IPS-11a (cell line): ENCODE data around the gene LUC7L3.
"Not testable (repeated sequence)": the region's sequence is repeated elsewhere in the genome, so short reads cannot be mapped to it uniquely, and the experiment has no call there.

Experiments used
- H3K4me3 ChIP-seq: one replicate; pipeline ENCODE4 v1.5.1; 2013; ENCODE audit warnings: low read depth, low read length, control low read depth

Gene LUC7L3

DNA sequence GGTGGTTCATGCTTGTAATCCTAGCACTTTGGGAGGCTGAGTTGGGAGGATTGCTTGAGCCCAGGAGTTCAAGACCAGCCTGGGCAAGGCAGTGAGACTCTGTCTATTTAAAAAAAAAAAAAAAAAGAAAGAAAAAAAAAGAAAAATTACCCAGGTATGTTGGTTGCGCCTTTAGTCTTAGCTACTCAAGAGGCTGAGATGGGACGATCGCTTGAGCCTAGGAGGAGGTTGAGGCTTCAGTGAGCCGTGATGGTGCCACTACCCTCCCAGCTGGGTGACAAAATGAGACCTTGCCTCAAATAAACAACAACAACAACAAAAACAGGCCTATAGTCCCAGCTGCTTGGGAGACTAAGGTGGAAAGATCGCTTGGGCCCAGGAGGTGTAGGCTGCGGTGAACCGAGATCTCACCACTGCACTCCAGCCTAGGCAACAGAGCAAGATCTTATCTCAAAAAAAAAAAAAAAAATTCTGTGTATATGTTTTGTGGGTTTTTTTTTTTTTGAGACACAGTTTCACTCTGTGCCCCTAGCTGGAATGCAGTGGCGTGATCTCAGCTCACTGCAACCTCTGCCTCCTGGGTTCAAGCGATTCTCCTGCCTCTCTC, 60.4 kb downstream of the LUC7L3 start:
- no peak overlapping the region for H3K4me3 ChIP-seq

- no peak overlapping the region for H3K4me3 ChIP-seq
Measured at GRCh38 chr17:50781167-50781566, 61.8 kb downstream of the LUC7L3 start.

- H3K4me3 ChIP-seq: no peak overlapping the region
Measured at GRCh38 chr17:50783193-50783660, 63.8 kb downstream of the LUC7L3 start.

GRCh38 chr17:50783905-50784304, 64.5 kb downstream of the LUC7L3 start:
- no peak overlapping the region for H3K4me3 ChIP-seq

DNA sequence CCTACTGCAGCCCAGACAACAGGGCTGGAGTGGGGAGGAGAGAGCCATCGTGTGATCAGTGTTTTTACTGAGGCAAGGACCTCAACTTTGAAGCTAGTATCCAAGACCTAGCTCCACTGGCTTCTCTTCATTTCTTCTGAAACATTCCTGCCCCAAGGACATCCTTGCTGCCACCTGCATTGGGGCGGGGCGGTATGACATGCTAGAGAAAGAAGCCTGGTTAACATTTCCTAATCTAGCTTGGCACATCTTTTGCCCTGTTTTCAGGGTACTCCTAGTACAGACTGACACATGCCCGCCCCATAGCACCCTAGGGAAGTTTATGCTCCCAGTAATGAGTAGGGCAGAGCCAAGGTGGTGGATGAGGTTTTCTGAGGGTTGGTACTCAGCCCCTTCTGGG, 65.7 kb downstream of the LUC7L3 start:
- no peak overlapping the region for H3K4me3 ChIP-seq

DNA sequence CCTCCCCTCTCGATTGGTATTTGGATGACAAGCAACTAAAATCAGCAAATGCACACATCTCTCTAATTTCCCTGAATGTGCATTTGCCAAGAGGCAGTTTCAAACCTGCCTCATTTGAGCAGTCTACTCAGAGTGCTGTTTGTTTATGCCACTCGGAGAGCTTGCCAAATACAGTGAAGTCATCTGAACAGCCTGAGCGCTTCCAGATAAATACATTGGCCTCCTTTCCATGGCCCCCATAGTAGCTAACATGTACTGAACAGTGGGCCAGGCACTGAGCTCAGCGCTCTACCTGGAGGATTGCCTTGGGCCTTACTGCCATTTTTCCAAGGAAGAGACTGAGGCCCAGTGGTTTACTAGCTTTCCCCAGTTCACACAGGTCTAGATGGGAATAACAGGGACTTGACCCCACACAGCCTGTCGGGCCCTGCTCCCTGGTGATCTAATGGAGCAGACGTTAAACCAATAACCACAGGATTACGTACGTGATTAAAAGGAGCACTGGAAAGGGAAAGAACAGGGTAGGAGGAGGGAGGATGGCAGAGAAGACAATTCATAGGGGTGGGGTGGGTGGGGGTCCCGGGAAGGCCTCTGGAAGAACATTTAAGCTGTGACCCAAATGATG, 66.7 kb downstream of the LUC7L3 start:
- H3K4me3 ChIP-seq: no peak overlapping the region

- no peak overlapping the region for H3K4me3 ChIP-seq
Measured at GRCh38 chr17:50787106-50787505, 67.7 kb downstream of the LUC7L3 start.

GRCh38 chr17:50790618-50791017, 71.2 kb downstream of the LUC7L3 start:
- no peak overlapping the region for H3K4me3 ChIP-seq

- H3K4me3 ChIP-seq: no peak overlapping the region
Measured at GRCh38 chr17:50792132-50792531, 72.7 kb downstream of the LUC7L3 start.

- H3K4me3 ChIP-seq: no peak overlapping the region
Measured at GRCh38 chr17:50793007-50793406, 73.6 kb downstream of the LUC7L3 start.

DNA sequence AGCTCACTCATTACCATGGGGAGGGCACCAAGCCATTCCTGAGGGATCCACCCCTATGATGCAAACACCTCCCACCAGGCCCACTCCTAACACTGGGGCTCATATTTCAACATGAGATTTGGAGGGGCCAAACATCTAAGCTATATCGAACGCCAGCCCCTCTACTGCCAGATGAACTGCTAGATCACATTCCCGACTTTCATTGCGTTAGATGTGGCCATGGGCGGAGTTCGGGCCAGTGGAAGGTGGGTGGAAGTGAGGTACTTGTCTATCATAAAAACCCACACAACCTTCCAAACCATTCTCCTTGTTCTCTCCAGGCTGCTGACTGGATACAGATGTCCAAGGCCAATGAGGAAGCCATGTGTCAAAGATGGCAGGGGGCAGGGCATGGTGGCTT, 75.0 kb downstream of the LUC7L3 start:
- no peak overlapping the region for H3K4me3 ChIP-seq

GRCh38 chr17:50797135-50797810, 77.9 kb downstream of the LUC7L3 start:
- no peak overlapping the region for H3K4me3 ChIP-seq

GRCh38 chr17:50798424-50799288, 79.3 kb downstream of the LUC7L3 start:
- H3K4me3 ChIP-seq: no peak overlapping the region

DNA sequence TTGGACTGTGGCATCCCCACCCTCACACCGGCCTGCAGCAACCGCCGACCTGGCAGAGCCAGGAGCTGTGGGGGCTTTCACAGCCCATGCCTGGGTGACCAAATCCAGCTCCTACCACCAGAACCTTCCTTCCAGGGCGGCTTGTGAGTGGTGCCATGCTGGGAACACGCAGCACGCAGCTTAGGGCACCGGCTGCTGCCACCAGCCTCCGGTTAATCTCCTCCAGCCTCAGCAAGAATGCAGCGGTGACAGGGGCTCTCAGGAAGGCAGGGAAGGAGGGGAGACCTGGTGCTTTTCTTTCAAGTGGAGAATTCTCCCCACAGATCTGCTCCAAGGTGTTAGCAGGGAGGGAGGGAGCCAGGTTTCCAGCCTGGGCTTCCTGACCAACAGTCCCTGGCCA, 80.2 kb downstream of the LUC7L3 start:
- H3K4me3 ChIP-seq: no peak overlapping the region

DNA sequence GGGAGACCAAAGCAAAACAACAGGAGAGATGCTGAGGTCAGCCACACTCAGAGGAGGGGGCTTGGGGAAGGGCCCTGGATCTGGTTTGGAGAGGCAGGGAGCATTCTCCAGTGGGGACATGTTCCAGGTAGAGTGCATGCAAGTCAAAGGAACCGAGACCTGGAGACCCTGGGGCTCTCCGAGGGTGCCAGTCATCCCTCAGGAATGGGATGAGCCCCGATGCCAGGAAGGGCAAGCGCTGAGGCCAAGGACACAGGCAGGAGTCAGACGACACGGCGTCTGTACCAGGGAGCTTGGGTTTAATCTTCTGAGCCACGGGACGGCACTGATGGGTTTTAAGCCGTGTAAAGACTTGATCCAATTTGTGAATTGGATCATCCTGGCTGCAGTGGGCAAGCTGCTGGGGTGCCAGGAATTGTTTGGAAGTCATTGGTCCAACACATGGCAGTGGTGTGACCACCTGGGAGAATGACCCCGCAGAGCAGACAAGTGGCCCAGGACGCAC, 80.8 kb downstream of the LUC7L3 start:
- H3K4me3 ChIP-seq: no peak overlapping the region

- no peak overlapping the region for H3K4me3 ChIP-seq
Measured at GRCh38 chr17:50802609-50803571, 83.5 kb downstream of the LUC7L3 start.

DNA sequence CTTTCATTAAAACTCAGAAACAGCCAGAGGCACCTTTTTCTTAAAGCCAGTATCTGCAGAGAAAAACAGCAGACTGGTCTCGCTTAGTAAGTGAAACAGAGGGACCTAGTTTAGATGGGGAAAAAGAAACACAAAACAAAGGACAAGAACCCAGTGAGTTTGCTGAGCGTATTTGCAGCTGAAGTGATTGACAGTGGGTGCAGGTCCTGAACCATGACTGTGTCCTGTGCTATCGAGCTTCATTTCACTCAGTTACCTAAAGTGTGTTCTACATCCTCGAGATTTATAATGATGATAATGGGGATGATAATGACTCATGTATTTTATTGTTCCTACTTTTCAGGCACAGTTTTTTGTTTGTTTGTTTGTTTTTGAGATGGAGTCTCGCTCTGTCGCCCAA, 84.3 kb downstream of the LUC7L3 start:
- no peak overlapping the region for H3K4me3 ChIP-seq

DNA sequence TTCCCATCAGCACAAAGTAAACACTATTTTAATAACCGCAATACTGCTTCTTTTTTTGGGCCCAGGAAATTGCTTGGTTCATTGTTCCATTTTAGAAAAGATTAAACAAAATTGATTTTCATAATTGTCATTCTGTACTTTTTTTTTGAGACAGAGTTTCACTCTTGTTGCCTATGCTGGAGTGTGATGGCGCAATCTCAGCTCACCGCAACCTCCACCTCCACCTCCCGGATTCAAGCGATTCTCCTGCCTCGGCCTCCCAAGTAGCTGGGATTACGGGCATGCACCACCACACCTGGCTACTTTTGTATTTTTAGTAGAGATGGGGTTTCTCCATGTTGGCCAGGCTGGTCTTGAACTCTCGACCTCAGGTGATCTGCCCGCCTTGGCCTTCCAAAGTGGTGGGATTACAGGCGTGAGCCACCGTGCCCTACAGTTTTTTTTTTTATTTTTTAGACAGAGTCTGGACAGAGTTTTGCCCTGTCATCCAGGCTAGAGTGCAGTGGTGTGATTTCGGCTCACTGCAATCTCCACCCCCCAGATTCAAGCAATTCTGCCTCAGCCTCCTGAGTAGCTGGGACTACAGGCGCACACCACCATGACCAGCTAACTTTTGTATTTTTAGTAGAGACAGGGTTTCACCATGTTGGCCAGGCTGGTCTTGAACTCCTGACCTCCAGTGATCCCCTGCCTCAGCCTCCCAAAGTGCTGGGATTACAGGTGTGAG, 85.5 kb downstream of the LUC7L3 start:
- H3K4me3 ChIP-seq: not testable (repeated sequence)

DNA sequence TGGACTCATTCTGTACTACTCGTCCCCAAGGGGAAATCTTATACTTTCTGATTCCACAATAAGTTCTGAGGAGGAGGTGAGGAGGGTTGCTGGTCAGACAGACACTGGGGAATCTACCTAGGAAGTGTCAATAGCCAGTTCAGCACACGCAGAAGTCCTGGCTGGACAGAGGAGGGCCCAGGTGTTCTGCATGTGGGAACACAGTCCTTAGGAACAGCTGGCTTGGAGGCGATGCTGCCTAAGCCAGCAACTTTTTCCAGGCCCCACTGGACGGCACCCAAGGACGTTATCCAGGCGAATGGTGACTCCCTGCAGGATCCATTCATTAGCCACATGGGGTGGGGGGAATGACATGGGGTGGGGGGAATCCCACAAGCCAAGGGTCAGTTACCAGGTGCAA, 86.1 kb downstream of the LUC7L3 start:
- no peak overlapping the region for H3K4me3 ChIP-seq
